SHP77 treated with DMSO at 0.1 percent for 48 hours (cell line): ENCODE measurements around the gene BCL2L12.

Experiments used
- DNase-seq: peaks from one replicate; lab custom pipeline; 2025; lab: John Stamatoyannopoulos, UW

The BCL2L12 gene

GRCh38 chr19:49642492-49643035 lies 23.2 kb upstream of the BCL2L12 start:
- no peak for DNase-seq

- DNase-seq, result no peak
These were observed 22.3 kb upstream of the BCL2L12 start for GRCh38 chr19:49643466-49643865.

GRCh38 chr19:49645592-49645991 lies 20.1 kb upstream of the BCL2L12 start:
- no peak for DNase-seq

GRCh38 chr19:49645995-49646394 lies 19.7 kb upstream of the BCL2L12 start:
- DNase-seq, result no peak

- no peak for DNase-seq
These were observed 19.1 kb upstream of the BCL2L12 start for GRCh38 chr19:49646586-49646985.

- DNase-seq, result no peak
These were observed 14.5 kb upstream of the BCL2L12 start for GRCh38 chr19:49651029-49651819.

GRCh38 chr19:49651820-49652550 lies 13.7 kb upstream of the BCL2L12 start:
- DNase-seq, result no peak

- no peak for DNase-seq
These were observed 12.9 kb upstream of the BCL2L12 start for GRCh38 chr19:49652551-49653465.

- DNase-seq, result no peak
These were observed 12.3 kb upstream of the BCL2L12 start for GRCh38 chr19:49653466-49653806.

GRCh38 chr19:49654581-49654980 lies 11.2 kb upstream of the BCL2L12 start:
- no peak for DNase-seq

GRCh38 chr19:49655570-49656455 lies 9.9 kb upstream of the BCL2L12 start:
- DNase-seq, result no peak

GRCh38 chr19:49656456-49657109 lies 9.2 kb upstream of the BCL2L12 start:
- DNase-seq, result no peak

GRCh38 chr19:49657493-49658138 lies 8.1 kb upstream of the BCL2L12 start:
- no peak for DNase-seq

GRCh38 chr19:49658139-49658517 lies 7.6 kb upstream of the BCL2L12 start:
- no peak for DNase-seq

GRCh38 chr19:49658566-49659442 lies 6.9 kb upstream of the BCL2L12 start:
- DNase-seq, result no peak

GRCh38 chr19:49660338-49660961 lies 5.3 kb upstream of the BCL2L12 start:
- no peak for DNase-seq

GRCh38 chr19:49662011-49662410 lies 3.7 kb upstream of the BCL2L12 start:
- no peak for DNase-seq

- DNase-seq, result no peak
These were observed 2.5 kb upstream of the BCL2L12 start for GRCh38 chr19:49663224-49663623.
